NCI-H2081 treated with DMSO at 0.1 percent for 48 hours (cell line): Measurements from ENCODE around the gene UIMC1.
"Not testable (repeated sequence)": the region's sequence is repeated elsewhere in the genome, so short reads cannot be mapped to it uniquely, and the experiment has no call there.

Experiments
- DNase-seq: peaks from one replicate; lab custom pipeline; 2025; lab: John Stamatoyannopoulos, UW

UIMC1 gene

GRCh38 chr5:177006265-177006972 is at the start of gene UIMC1:
UIMC1 (minus strand) TSS chr5:177006779; CDS start chr5:176982615, 24,164 bp downstream.
- DNase-seq = peak; percentile 61

- no peak for DNase-seq
Measured at GRCh38 chr5:177049285-177049684, 42.7 kb upstream of the UIMC1 start.

GRCh38 chr5:177048531-177048930 is 42.0 kb upstream of the UIMC1 start:
- not testable (repeated sequence) for DNase-seq

- no peak for DNase-seq
Measured at GRCh38 chr5:177045631-177046030, 39.1 kb upstream of the UIMC1 start.

- DNase-seq = no peak
Measured at GRCh38 chr5:177044641-177045040, 38.1 kb upstream of the UIMC1 start.

- no peak for DNase-seq
Measured at GRCh38 chr5:177043958-177044357, 37.4 kb upstream of the UIMC1 start.

GRCh38 chr5:177043114-177043513 is 36.5 kb upstream of the UIMC1 start:
- no peak for DNase-seq

- DNase-seq = no peak
Measured at GRCh38 chr5:177041936-177042335, 35.4 kb upstream of the UIMC1 start.

- DNase-seq = no peak
Measured at GRCh38 chr5:177040814-177041420, 34.3 kb upstream of the UIMC1 start.

GRCh38 chr5:177036921-177037320 is 30.3 kb upstream of the UIMC1 start:
- DNase-seq = no peak

GRCh38 chr5:177036443-177036842 is 29.9 kb upstream of the UIMC1 start:
- DNase-seq = no peak

- DNase-seq = no peak
Measured at GRCh38 chr5:177035976-177036375, 29.4 kb upstream of the UIMC1 start.

- no peak for DNase-seq
Measured at GRCh38 chr5:177029498-177029897, 22.9 kb upstream of the UIMC1 start.

GRCh38 chr5:177027665-177028064 is 21.1 kb upstream of the UIMC1 start:
- DNase-seq = no peak

GRCh38 chr5:177025101-177025601 is 18.6 kb upstream of the UIMC1 start:
- DNase-seq = no peak

GRCh38 chr5:177024559-177024958 is 18.0 kb upstream of the UIMC1 start:
- no peak for DNase-seq

- no peak for DNase-seq
Measured at GRCh38 chr5:177023303-177023664, 16.7 kb upstream of the UIMC1 start.

- peak; percentile 78 for DNase-seq
Measured at GRCh38 chr5:177022386-177023302, 16.1 kb upstream of the UIMC1 start, which contains the start of gene ZNF346. ZNF346 (plus strand) TSS chr5:177022696; CDS start chr5:177022739, 43 bp downstream.

GRCh38 chr5:177020033-177020432 is 13.5 kb upstream of the UIMC1 start:
- no peak for DNase-seq

GRCh38 chr5:177018341-177018740 is 11.8 kb upstream of the UIMC1 start:
- DNase-seq = peak; percentile 35

- no peak for DNase-seq
Measured at GRCh38 chr5:177015156-177015555, 8.6 kb upstream of the UIMC1 start.

GRCh38 chr5:177010153-177010552 is 3.6 kb upstream of the UIMC1 start:
- DNase-seq = no peak
